K562 (cell line): ENCODE results near the gene TUT1. TPM values are rescaled to one million over a fixed set of nuclear protein-coding genes. Genes with fewer than 3 reads are reported as not detected.
A peak's percentile ranks its signal among the peaks of the same experiment; 100 is the strongest.

ENCODE experiments used
- HNRNPL ChIP-seq: fragments of 200-400 bp; formaldehyde crosslinking; IDR thresholded peaks from 2 replicates; pipeline ENCODE4 v1.6.1; 2017; ENCODE audit warnings: low read depth, mild to moderate bottlenecking, low read length
- MEF2D ChIP-seq: conservative IDR thresholded peaks from 2 replicates; pipeline ENCODE4 v1.6.1; 2016; ENCODE audit warnings: low read depth, missing genetic modification characterization, missing compliant biosample characterization
- NONO ChIP-seq, 2 experiments: fragments of 200-400 bp in 1 of 2; fragments of 450-650 bp in 1 of 2; formaldehyde crosslinking in 1 of 2; IDR thresholded peaks; 2 replicates each; pipeline ENCODE4 v1.6.1; 2017; ENCODE audit warnings: low read depth in 2 of 2, mild to moderate bottlenecking in 2 of 2, moderate library complexity in 2 of 2, low read length in 1 of 2
- SLC30A9 ChIP-seq: fragments of 250-450 bp; sonication (Bioruptor Pico); IDR thresholded peaks from 2 replicates; pipeline ENCODE4 v1.8.0; 2022; ENCODE audit warnings: mild to moderate bottlenecking, moderate library complexity
- TOE1 ChIP-seq, 2 experiments: fragments of 450-650 bp in 1 of 2; sonication (generic) in 1 of 2; formaldehyde crosslinking in 1 of 2; IDR thresholded peaks; 2 replicates each; pipeline versions ENCODE4 v1.7.1 to v1.8.0; 2016 to 2022; ENCODE audit warnings: borderline replicate concordance in 2 of 2, mild to moderate bottlenecking in 2 of 2, antibody characterized with exemption in 1 of 2, inconsistent platforms in 1 of 2, low read depth in 1 of 2, missing genetic modification reagents in 1 of 2, moderate library complexity in 1 of 2
- ZNF232 ChIP-seq: sonication (generic); formaldehyde crosslinking; IDR thresholded peaks from 2 replicates; pipeline ENCODE4 v1.8.0; 2022; ENCODE audit warnings: mild to moderate bottlenecking, missing genetic modification reagents
- ZNF408 ChIP-seq: fragments of 250-450 bp; sonication (Bioruptor Pico); IDR thresholded peaks from 2 replicates; pipeline ENCODE4 v1.4.0; 2020; ENCODE audit warnings: low read depth, mild to moderate bottlenecking, moderate library complexity
- ZNF444 ChIP-seq: fragments of 250-450 bp; sonication (Bioruptor Pico); IDR thresholded peaks from 2 replicates; pipeline ENCODE4 v1.4.0; 2020; ENCODE audit warnings: mild to moderate bottlenecking, moderate library complexity
- ZNF785 ChIP-seq: fragments of 250-450 bp; sonication (Bioruptor Pico); IDR thresholded peaks from 2 replicates; pipeline ENCODE4 v1.4.0; 2020; ENCODE audit warnings: mild to moderate bottlenecking
- polyA plus RNA-seq, 8 experiments: library from polyadenylated mRNA; depleted of rRNA in 4 of 8; stranded (reverse) in 5 of 8; unstranded in 3 of 8; fragments of >200 nt; fragmentation: Nextera tagmentation in 2 of 8; fragmentation: Illumina TruSeq in 1 of 8; extraction: Ambion mirVana in 2 of 8; extraction: Trizol in 1 of 8; gene quantifications; 2 replicates each; pipeline versions ENCODE4 v1.2.1 to v1.2.3, GENCODE V29; 2011 to 2014; ENCODE audit warnings: inconsistent platforms in 1 of 8, missing spikeins in 1 of 8
- total RNA-seq, 7 experiments: library from RNA; depleted of rRNA in 6 of 7; stranded (reverse); fragments of >200 nt in 6 of 7; fragmentation: Illumina TruSeq in 2 of 7; extraction: Trizol in 2 of 7; gene quantifications; 2 replicates each; pipeline versions ENCODE4 v1.2.1 to v1.2.3, GENCODE V29; 2011 to 2021; ENCODE audit warnings: low replicate concordance in 1 of 7
- TF ChIP-seq, protein P1 (sequence below): conservative IDR thresholded peaks from 2 replicates; pipeline ENCODE4 v1.6.1; 2011; ENCODE audit warnings: low read depth, mild to moderate bottlenecking, low read length; ENCODE audit not compliant: control insufficient read depth
- TF ChIP-seq, protein P2 (sequence below): fragments of 450-650 bp; IDR thresholded peaks from 2 replicates; pipeline ENCODE4 v1.6.1; 2016; ENCODE audit warnings: mild to moderate bottlenecking, moderate library complexity
- TF ChIP-seq, protein P3 (sequence below), 3 experiments: fragments of 200-800 bp in 1 of 3; sonication (Bioruptor generic) in 1 of 3; sonication (generic) in 1 of 3; formaldehyde crosslinking in 1 of 3; IDR thresholded peaks; 2 replicates each; pipeline versions ENCODE4 v1.6.1 to v1.8.0; 2016 to 2022; ENCODE audit warnings: mild to moderate bottlenecking in 2 of 3, missing compliant biosample characterization in 2 of 3, missing genetic modification characterization in 2 of 3, missing genetic modification reagents in 1 of 3

Gene TUT1
- total and polyA plus RNA-seq, 9 of the 15 experiments (the other 6 are each of a cell fraction or from before 2014, with no cell fraction given): 0.66 to 44.3 (median 15.7) TPM

DNA sequence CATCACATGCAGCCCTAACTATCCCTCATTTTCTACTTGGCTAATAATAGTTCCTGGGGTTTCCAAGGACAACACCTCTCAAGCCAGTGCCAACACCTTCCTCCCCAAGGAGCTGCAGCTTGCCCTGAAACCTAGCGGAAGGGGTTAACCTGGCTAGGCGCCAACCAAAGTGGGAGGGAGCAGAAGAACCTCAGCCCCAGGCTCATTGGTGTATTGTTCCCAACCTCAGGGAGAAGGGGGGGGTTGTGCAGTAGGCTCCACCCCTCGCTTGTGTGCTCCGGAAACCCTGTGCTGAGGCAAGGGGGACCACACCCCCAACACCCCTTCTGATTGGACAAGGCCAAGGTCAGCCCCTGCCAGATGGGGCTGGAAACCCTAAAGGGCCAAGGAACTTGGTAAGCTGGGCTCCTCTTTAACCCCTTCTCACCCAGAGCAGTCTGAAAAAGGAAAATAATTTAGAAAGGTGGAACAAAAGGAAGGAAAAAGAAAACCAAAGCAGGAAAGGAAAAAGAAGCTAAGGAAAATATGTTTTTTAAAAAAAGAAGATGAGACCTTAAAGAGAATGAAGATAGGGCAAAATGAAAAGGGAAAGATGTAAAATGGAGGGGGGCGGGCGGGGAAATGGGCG is 7.9 kb upstream of the TUT1 start (continued):
- TF ChIP-seq, protein P1, sequence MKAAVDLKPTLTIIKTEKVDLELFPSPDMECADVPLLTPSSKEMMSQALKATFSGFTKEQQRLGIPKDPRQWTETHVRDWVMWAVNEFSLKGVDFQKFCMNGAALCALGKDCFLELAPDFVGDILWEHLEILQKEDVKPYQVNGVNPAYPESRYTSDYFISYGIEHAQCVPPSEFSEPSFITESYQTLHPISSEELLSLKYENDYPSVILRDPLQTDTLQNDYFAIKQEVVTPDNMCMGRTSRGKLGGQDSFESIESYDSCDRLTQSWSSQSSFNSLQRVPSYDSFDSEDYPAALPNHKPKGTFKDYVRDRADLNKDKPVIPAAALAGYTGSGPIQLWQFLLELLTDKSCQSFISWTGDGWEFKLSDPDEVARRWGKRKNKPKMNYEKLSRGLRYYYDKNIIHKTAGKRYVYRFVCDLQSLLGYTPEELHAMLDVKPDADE: no peak
- TF ChIP-seq NONO (IDR thresholded peaks at IDR 0.05; ENCODE audit: low read depth in 2 of 2, low read length in 1 of 2): no peak
- no peak for TF ChIP-seq HNRNPL
- TF ChIP-seq ZNF232 (CRISPR knock-in tag): no peak
- peak; percentile 89 for TF ChIP-seq TOE1 (IDR thresholded peaks at IDR 0.05; ENCODE audit: borderline replicate concordance)
- no peak for TF ChIP-seq TOE1 (CRISPR knock-in tag; IDR thresholded peaks at IDR 0.05; ENCODE audit: borderline replicate concordance, low read depth)
- no peak for TF ChIP-seq SLC30A9 (CRISPR knock-in tag)
- no peak for TF ChIP-seq ZNF408
- TF ChIP-seq MEF2D (tag): no peak
- TF ChIP-seq, protein P2, sequence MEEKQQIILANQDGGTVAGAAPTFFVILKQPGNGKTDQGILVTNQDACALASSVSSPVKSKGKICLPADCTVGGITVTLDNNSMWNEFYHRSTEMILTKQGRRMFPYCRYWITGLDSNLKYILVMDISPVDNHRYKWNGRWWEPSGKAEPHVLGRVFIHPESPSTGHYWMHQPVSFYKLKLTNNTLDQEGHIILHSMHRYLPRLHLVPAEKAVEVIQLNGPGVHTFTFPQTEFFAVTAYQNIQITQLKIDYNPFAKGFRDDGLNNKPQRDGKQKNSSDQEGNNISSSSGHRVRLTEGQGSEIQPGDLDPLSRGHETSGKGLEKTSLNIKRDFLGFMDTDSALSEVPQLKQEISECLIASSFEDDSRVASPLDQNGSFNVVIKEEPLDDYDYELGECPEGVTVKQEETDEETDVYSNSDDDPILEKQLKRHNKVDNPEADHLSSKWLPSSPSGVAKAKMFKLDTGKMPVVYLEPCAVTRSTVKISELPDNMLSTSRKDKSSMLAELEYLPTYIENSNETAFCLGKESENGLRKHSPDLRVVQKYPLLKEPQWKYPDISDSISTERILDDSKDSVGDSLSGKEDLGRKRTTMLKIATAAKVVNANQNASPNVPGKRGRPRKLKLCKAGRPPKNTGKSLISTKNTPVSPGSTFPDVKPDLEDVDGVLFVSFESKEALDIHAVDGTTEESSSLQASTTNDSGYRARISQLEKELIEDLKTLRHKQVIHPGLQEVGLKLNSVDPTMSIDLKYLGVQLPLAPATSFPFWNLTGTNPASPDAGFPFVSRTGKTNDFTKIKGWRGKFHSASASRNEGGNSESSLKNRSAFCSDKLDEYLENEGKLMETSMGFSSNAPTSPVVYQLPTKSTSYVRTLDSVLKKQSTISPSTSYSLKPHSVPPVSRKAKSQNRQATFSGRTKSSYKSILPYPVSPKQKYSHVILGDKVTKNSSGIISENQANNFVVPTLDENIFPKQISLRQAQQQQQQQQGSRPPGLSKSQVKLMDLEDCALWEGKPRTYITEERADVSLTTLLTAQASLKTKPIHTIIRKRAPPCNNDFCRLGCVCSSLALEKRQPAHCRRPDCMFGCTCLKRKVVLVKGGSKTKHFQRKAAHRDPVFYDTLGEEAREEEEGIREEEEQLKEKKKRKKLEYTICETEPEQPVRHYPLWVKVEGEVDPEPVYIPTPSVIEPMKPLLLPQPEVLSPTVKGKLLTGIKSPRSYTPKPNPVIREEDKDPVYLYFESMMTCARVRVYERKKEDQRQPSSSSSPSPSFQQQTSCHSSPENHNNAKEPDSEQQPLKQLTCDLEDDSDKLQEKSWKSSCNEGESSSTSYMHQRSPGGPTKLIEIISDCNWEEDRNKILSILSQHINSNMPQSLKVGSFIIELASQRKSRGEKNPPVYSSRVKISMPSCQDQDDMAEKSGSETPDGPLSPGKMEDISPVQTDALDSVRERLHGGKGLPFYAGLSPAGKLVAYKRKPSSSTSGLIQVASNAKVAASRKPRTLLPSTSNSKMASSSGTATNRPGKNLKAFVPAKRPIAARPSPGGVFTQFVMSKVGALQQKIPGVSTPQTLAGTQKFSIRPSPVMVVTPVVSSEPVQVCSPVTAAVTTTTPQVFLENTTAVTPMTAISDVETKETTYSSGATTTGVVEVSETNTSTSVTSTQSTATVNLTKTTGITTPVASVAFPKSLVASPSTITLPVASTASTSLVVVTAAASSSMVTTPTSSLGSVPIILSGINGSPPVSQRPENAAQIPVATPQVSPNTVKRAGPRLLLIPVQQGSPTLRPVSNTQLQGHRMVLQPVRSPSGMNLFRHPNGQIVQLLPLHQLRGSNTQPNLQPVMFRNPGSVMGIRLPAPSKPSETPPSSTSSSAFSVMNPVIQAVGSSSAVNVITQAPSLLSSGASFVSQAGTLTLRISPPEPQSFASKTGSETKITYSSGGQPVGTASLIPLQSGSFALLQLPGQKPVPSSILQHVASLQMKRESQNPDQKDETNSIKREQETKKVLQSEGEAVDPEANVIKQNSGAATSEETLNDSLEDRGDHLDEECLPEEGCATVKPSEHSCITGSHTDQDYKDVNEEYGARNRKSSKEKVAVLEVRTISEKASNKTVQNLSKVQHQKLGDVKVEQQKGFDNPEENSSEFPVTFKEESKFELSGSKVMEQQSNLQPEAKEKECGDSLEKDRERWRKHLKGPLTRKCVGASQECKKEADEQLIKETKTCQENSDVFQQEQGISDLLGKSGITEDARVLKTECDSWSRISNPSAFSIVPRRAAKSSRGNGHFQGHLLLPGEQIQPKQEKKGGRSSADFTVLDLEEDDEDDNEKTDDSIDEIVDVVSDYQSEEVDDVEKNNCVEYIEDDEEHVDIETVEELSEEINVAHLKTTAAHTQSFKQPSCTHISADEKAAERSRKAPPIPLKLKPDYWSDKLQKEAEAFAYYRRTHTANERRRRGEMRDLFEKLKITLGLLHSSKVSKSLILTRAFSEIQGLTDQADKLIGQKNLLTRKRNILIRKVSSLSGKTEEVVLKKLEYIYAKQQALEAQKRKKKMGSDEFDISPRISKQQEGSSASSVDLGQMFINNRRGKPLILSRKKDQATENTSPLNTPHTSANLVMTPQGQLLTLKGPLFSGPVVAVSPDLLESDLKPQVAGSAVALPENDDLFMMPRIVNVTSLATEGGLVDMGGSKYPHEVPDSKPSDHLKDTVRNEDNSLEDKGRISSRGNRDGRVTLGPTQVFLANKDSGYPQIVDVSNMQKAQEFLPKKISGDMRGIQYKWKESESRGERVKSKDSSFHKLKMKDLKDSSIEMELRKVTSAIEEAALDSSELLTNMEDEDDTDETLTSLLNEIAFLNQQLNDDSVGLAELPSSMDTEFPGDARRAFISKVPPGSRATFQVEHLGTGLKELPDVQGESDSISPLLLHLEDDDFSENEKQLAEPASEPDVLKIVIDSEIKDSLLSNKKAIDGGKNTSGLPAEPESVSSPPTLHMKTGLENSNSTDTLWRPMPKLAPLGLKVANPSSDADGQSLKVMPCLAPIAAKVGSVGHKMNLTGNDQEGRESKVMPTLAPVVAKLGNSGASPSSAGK: no peak
- no peak for TF ChIP-seq ZNF444 (CRISPR knock-in tag)
- TF ChIP-seq ZNF785 (CRISPR knock-in tag): no peak
- TF ChIP-seq, protein P3, sequence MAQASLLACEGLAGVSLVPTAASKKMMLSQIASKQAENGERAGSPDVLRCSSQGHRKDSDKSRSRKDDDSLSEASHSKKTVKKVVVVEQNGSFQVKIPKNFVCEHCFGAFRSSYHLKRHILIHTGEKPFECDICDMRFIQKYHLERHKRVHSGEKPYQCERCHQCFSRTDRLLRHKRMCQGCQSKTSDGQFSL (CRISPR knock-in tag; IDR thresholded peaks at IDR 0.05): peak; percentile 99
- TF ChIP-seq, protein P3 (tag; IDR thresholded peaks at IDR 0.05): peak in 1 of 2 experiments; percentile 91; a peak in 2 of 4 replicates
